ENCODE measurements around the gene NOTCH2. TPM values are rescaled to one million over a fixed set of nuclear protein-coding genes. Genes with fewer than 3 reads are reported as not detected.

Gene NOTCH2
- total and polyA plus RNA-seq, 4 donors, result 8.7 to 55.3 (median 27.4) TPM

DNA sequence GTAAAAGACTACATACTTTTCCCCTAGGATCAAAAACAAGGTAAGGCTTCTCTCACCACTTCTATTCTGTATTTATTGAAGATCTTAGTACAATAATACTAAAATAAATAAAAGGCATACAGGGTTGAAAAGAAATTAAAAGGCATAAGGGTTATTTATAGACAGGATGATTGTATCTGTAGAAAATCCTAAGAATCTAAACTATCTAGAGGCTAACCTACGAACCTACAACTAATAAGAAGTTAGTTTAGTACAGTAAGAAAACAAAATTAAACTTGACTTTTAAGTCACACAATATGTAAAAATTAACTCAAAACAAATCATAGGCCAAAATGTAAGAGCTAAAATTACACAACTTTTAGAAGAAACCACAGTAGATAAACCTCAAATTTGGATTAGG, 122.7 kb downstream of the NOTCH2 start:
- Histone ChIP-seq H3K9ac (ENCODE audit: low read depth in 1 of 2, low read length in 2 of 2) (no peak overlapping the region), H3K36me3 (ENCODE audit: control insufficient read depth in 4 of 4, insufficient read depth in 3 of 4, low read depth in 1 of 4, low read length in 3 of 4) (peaks cover 4 to 26% (median 22%) of the 10 kb centered on the region in 4 donors)

GRCh38 chr1:119943216-119943615, 126.2 kb downstream of the NOTCH2 start:
- no peak for DNase-seq (ENCODE audit: low spot score)
- Histone ChIP-seq H3K9me3 (ENCODE audit: control insufficient read depth in 4 of 4, low read length in 3 of 4) (no peaks in the 10 kb centered on the region), H3K27me3 (ENCODE audit: control insufficient read depth in 4 of 4, insufficient read depth in 4 of 4, low read length in 3 of 4) (no peaks in the 10 kb centered on the region), H3K4me1 (ENCODE audit: control insufficient read depth in 4 of 4, insufficient read depth in 4 of 4, low read length in 3 of 4) (peaks cover 0 to 2% (median 0%) of the 10 kb centered on the region in 4 donors), H3K27ac (ENCODE audit: low read depth in 1 of 2, low read length in 2 of 2) (no peak overlapping the region), H3K9ac (ENCODE audit: low read depth in 1 of 2, low read length in 2 of 2) (no peak overlapping the region), H3K36me3 (ENCODE audit: control insufficient read depth in 4 of 4, insufficient read depth in 3 of 4, low read depth in 1 of 4, low read length in 3 of 4) (peaks cover 13 to 31% (median 27%) of the 10 kb centered on the region in 4 donors), H3K4me3 (ENCODE audit: low read depth in 1 of 3, low read length in 3 of 3) (no peak overlapping the region)
- 87% methylated on average over 2 of the region's 2 CpGs for WGBS
- no peak for TF ChIP-seq NR2F2 (IDR thresholded peaks at IDR 0.05)
- no peak for TF ChIP-seq GABPA (IDR thresholded peaks at IDR 0.05 in 1 of 2, conservative IDR thresholded peaks at IDR 0.05 in 1 of 2)
- TF ChIP-seq, protein P1, sequence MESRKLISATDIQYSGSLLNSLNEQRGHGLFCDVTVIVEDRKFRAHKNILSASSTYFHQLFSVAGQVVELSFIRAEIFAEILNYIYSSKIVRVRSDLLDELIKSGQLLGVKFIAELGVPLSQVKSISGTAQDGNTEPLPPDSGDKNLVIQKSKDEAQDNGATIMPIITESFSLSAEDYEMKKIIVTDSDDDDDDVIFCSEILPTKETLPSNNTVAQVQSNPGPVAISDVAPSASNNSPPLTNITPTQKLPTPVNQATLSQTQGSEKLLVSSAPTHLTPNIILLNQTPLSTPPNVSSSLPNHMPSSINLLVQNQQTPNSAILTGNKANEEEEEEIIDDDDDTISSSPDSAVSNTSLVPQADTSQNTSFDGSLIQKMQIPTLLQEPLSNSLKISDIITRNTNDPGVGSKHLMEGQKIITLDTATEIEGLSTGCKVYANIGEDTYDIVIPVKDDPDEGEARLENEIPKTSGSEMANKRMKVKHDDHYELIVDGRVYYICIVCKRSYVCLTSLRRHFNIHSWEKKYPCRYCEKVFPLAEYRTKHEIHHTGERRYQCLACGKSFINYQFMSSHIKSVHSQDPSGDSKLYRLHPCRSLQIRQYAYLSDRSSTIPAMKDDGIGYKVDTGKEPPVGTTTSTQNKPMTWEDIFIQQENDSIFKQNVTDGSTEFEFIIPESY (IDR thresholded peaks at IDR 0.05), result no peak
- TF ChIP-seq, protein P2, sequence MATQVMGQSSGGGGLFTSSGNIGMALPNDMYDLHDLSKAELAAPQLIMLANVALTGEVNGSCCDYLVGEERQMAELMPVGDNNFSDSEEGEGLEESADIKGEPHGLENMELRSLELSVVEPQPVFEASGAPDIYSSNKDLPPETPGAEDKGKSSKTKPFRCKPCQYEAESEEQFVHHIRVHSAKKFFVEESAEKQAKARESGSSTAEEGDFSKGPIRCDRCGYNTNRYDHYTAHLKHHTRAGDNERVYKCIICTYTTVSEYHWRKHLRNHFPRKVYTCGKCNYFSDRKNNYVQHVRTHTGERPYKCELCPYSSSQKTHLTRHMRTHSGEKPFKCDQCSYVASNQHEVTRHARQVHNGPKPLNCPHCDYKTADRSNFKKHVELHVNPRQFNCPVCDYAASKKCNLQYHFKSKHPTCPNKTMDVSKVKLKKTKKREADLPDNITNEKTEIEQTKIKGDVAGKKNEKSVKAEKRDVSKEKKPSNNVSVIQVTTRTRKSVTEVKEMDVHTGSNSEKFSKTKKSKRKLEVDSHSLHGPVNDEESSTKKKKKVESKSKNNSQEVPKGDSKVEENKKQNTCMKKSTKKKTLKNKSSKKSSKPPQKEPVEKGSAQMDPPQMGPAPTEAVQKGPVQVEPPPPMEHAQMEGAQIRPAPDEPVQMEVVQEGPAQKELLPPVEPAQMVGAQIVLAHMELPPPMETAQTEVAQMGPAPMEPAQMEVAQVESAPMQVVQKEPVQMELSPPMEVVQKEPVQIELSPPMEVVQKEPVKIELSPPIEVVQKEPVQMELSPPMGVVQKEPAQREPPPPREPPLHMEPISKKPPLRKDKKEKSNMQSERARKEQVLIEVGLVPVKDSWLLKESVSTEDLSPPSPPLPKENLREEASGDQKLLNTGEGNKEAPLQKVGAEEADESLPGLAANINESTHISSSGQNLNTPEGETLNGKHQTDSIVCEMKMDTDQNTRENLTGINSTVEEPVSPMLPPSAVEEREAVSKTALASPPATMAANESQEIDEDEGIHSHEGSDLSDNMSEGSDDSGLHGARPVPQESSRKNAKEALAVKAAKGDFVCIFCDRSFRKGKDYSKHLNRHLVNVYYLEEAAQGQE (IDR thresholded peaks at IDR 0.05), result no peak
- no peak for TF ChIP-seq CTCF (IDR thresholded peaks at IDR 0.05; ENCODE audit: low read depth, low read length, missing input control)
- TF ChIP-seq JUND (IDR thresholded peaks at IDR 0.05), result no peak
- no peak for TF ChIP-seq EGR1 (IDR thresholded peaks at IDR 0.05; ENCODE audit: low read depth in 2 of 2)
- no peak for TF ChIP-seq HNF4A (conservative IDR thresholded peaks at IDR 0.05)
- TF ChIP-seq RAD21 (IDR thresholded peaks at IDR 0.05), result no peak

More for the DNA sequence above, 122.7 kb downstream of the NOTCH2 start:
- no peak for DNase-seq (ENCODE audit: low spot score)
- no peaks in the 10 kb centered on the region for H3K9me3 ChIP-seq (ENCODE audit: control insufficient read depth in 4 of 4, low read length in 3 of 4)
- H3K27me3 ChIP-seq (ENCODE audit: control insufficient read depth in 4 of 4, insufficient read depth in 4 of 4, low read length in 3 of 4), result no peaks in the 10 kb centered on the region
- no peak for TF ChIP-seq RAD21 (IDR thresholded peaks at IDR 0.05)
- TF ChIP-seq, protein P1 (IDR thresholded peaks at IDR 0.05), result no peak
- TF ChIP-seq YY1 (IDR thresholded peaks at IDR 0.05), result no peak
- WGBS, result 61% methylated on average over 1 of the region's 1 CpG
- H3K4me3 ChIP-seq (ENCODE audit: low read depth in 1 of 3, low read length in 3 of 3), result no peak overlapping the region
- H3K27ac ChIP-seq (ENCODE audit: low read depth in 1 of 2, low read length in 2 of 2), result no peak overlapping the region
- peaks cover 1 to 6% (median 3%) of the 10 kb centered on the region in 4 donors for H3K4me1 ChIP-seq (ENCODE audit: control insufficient read depth in 4 of 4, insufficient read depth in 4 of 4, low read length in 3 of 4)
